ENCODE measurements around the gene SIGLECL1.

Gene SIGLECL1

DNA sequence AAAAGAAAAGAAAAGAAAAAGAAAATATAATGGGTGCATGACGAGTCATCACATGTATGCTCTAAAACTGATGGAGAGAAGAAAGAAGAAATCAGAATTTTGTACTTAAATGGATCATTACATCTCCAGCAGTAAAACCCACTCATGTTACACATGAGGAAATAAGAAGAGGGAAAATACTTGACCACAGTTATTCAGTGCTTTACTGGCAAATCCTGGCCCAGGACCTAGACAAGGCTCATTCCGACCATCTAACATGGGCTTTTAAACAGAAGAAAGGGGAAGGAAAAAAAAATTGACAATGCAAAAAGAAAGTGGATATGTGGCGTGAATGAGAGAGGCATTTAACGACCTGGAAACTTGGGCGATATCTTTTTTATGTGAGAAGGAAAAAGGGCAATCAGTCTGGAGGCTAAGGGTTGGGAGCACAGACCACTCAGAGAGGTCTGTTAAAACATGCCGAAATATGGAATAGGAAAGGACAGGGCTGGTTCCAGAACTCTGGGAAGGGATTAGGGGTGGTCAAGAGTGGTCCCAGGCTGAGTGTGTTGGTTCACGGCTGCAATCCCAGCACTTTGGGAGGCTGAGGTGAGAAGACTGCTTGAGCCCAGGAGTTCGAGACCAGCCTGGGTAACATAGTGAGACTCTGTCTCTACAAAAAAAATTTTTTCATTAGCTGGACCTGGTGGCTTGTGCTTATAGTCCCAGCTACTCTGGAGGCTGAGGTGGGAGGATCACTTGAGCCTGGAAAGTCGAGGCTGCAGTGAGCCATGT is 1.6 kb downstream of the SIGLECL1 start:
- no peak for DNase-seq (ENCODE audit: low read depth in 1 of 2, low spot score in 1 of 2)

GRCh38 chr19:51253088-51253806 is 2.4 kb downstream of the SIGLECL1 start:
- DNase-seq (ENCODE audit: low read depth in 1 of 2, low spot score in 1 of 2), result no peak

DNA sequence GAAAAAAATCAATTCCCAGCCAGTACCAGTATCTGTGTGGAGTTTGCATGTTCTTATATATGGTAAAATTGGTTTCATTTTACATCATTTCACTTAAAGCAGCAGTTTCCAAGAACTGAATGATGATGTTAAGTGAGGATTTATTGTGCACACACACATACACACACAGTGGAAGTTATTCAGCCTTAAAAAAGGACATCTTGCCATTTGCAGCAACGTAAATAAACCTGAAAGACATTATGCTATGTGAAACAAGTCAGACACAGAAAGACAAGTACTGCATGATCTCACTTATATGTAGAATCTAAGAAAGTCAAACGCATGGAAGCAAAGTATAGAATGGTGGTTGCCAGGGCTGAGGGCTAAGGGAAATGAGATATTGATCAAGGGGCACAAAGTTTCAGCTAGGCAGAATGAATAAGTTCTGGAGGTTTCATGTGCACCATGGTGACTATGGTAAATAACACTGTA is 5.3 kb downstream of the SIGLECL1 start:
- no peak for DNase-seq (ENCODE audit: low read depth in 1 of 2, low spot score in 1 of 2)

- DNase-seq (ENCODE audit: low read depth in 1 of 2, low spot score in 1 of 2), result no peak
Observed at GRCh38 chr19:51257471-51257870, 6.6 kb downstream of the SIGLECL1 start.

GRCh38 chr19:51258165-51259160 is 7.6 kb downstream of the SIGLECL1 start:
- no peak for DNase-seq (ENCODE audit: low read depth in 1 of 2, low spot score in 1 of 2)

GRCh38 chr19:51259348-51260245 is 8.7 kb downstream of the SIGLECL1 start:
- peak; percentile 4 to 18 for DNase-seq (ENCODE audit: low read depth in 1 of 2, low spot score in 1 of 2)

- DNase-seq (ENCODE audit: low read depth in 1 of 2, low spot score in 1 of 2), result no peak
Observed at GRCh38 chr19:51263808-51264207, 12.9 kb downstream of the SIGLECL1 start.

GRCh38 chr19:51271067-51271466 is 20.2 kb downstream of the SIGLECL1 start:
- no peak for DNase-seq (ENCODE audit: low read depth in 1 of 2, low spot score in 1 of 2)

- DNase-seq (ENCODE audit: low read depth in 1 of 2, low spot score in 1 of 2), result no peak
Observed at GRCh38 chr19:51272183-51272810, 21.4 kb downstream of the SIGLECL1 start.

DNA sequence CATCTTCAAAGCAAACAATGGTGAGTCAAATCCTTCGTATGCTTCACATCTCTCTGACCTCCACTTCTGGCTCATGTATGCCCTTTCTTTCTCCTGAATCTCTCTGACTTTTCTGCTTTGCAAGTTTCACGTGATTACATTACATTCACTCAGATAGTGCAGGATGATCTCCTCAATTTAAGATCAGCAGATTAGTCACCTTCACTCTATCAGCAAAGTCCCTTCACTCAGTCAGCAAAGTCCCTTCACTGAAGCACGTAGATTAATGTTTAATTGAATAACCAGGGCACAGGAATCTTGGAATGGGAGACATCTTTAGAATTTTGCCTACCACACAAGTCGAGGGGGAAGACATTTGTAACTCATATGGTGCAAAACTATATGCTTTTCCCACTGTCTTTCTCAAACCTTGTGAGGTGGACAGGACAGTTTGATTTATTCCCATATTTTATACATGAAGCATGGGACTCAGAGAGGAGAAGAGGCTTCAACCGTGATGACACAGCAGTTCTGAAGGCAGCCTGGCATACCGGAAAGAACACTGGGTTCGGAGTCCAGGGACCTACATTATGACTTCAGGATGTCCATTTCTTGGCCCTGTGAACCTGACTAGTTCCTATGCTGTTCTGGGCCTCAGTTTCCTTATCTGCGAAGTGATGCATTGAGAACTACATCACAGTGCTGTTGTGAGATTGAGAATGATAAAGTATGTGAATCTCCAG is 23.3 kb downstream of the SIGLECL1 start:
- DNase-seq (ENCODE audit: low read depth in 1 of 2, low spot score in 1 of 2), result no peak

DNA sequence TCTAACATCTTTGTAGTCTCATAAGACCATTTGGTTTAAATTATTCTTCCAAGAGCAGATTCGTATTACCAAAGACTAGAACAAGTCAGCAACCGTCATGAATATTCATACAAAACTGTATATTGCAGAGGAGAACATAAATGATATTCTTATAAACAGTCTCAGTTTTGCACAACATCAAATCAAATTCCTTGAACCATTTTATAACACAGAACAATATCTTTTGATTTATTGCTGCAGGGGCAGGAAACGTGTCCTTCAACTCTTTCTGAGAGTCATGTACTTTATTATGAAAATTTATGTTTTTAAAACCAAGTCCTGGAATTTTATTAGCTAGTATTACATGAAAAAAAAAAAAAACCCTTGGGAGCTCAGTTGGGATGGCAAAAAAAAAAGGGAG is 26.2 kb downstream of the SIGLECL1 start:
- DNase-seq (ENCODE audit: low read depth in 1 of 2, low spot score in 1 of 2), result no peak

GRCh38 chr19:51282335-51282734 is 31.5 kb downstream of the SIGLECL1 start:
- no peak for DNase-seq (ENCODE audit: low read depth in 1 of 2, low spot score in 1 of 2)

- DNase-seq (ENCODE audit: low read depth in 1 of 2, low spot score in 1 of 2), result no peak
Observed at GRCh38 chr19:51285682-51286081, 34.8 kb downstream of the SIGLECL1 start.

DNA sequence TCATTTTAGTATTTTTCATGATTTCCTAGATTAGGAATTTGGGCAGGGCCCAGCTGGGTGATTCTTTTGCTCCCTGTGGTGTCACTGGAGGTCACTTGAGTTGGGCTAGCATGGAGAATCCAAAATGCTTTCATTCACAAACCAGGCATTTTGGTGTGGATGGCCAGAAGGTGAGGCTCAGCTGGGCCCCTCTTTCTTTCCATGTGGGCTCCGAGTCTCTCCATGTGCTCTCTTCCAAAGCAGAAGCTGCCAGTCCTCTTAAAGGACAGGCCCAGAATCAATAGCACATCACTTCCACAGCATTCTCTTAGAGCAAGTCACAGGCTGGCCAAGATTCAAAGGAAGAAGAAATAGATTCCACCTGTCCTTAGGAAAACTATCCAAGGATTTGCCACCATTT is 38.8 kb downstream of the SIGLECL1 start:
- no peak for DNase-seq (ENCODE audit: low read depth in 1 of 2, low spot score in 1 of 2)

DNA sequence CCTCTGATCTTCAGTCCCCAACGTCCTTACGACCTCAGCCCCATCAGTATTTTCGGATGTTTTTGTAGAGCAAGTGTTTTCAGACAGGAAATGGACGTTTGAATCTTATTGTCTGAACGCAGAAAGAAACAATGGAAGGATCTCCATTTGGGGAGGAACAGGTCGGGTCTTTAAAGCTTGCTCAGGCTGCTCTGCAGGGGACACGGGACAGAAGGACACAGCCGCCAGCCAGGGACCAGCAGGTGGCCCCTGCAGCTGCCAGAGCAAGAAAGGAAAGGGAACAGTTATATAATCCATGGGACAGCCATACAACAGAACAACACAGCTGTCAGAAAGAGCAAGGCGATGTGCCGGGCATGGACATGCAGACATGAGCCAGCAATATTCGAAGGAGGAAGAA is 42.1 kb downstream of the SIGLECL1 start:
- no peak for DNase-seq (ENCODE audit: low read depth in 1 of 2, low spot score in 1 of 2)

- DNase-seq (ENCODE audit: low read depth in 1 of 2, low spot score in 1 of 2), result no peak
Observed at GRCh38 chr19:51293571-51294210, 42.8 kb downstream of the SIGLECL1 start.

- DNase-seq (ENCODE audit: low read depth in 1 of 2, low spot score in 1 of 2), result no peak
Observed at GRCh38 chr19:51294211-51294976, 43.5 kb downstream of the SIGLECL1 start.

GRCh38 chr19:51294977-51295375 is 44.1 kb downstream of the SIGLECL1 start:
- no peak for DNase-seq (ENCODE audit: low read depth in 1 of 2, low spot score in 1 of 2)

Data from activated CD4-positive, alpha-beta T cell treated with anti-CD3 and anti-CD28 coated beads, Interleukin-2, amount 50 U/mL, for 24 hours (primary cell).